Esophagus squamous epithelium (tissue), 4 donors: Measurements from ENCODE around the gene PLEKHA1.

Source experiments
- CTCF ChIP-seq, 6 experiments: fragments of 450-650 bp in 4 of 6; fragments of 200-600 bp in 2 of 6; sonication (generic) in 2 of 6; IDR thresholded peaks; one replicate each; pipeline ENCODE4 v1.5.1; 2016 to 2019; ENCODE audit warnings: antibody characterized with exemption in 6 of 6, mild to moderate bottlenecking in 4 of 6, moderate library complexity in 4 of 6
- POLR2A ChIP-seq, 4 donors: fragments of 450-650 bp; IDR thresholded peaks; one replicate each; pipeline ENCODE4 v1.6.1; 2017; ENCODE audit warnings: antibody characterized with exemption in 4 of 4, mild to moderate bottlenecking in 4 of 4, moderate library complexity in 3 of 4

GRCh38 chr10:122391875-122392274 is 17.4 kb downstream of the PLEKHA1 start:
- TF ChIP-seq CTCF (IDR thresholded peaks at IDR 0.05) = no peak
- TF ChIP-seq POLR2A (IDR thresholded peaks at IDR 0.05) = no peak
